OCI-LY3 (cell line): ENCODE results near the gene LYPD1.

Experiments
- H2AFZ ChIP-seq: fragments of 200-600, 300-600 bp; shearing (Covaris generic); 2 replicates; pipeline ENCODE4 v1.6.0; 2014; ENCODE audit warnings: antibody characterized with exemption, low read depth, low read length
- H3K27ac ChIP-seq: fragments of 200-600, 300-600 bp; sonication (generic); 2 replicates; pipeline ENCODE4 v1.5.1; 2014; ENCODE audit warnings: mild to moderate bottlenecking, low read length, moderate library complexity, mixed read lengths
- H3K27me3 ChIP-seq: fragments of 200-600, 300-600 bp; sonication (generic); 2 replicates; pipeline ENCODE4 v1.6.1; 2014; ENCODE audit warnings: low read depth, low read length, mixed read lengths
- H3K36me3 ChIP-seq: fragments of 200-600, 300-600 bp; sonication (generic); replicated peaks from 2 replicates; pipeline ENCODE3; 2014; ENCODE audit warnings: low read depth, low read length, mixed read lengths
- H3K4me1 ChIP-seq: fragments of 300-600, 200-600 bp; sonication (generic); 2 replicates; pipeline ENCODE4 v1.6.1; 2014; ENCODE audit warnings: low read length, mixed read lengths
- H3K4me2 ChIP-seq: fragments of 200-600, 300-600 bp; sonication (generic); 2 replicates; pipeline ENCODE4 v1.6.1; 2014; ENCODE audit warnings: low read length, mixed read lengths
- H3K4me3 ChIP-seq: fragments of 300-600, 200-600 bp; sonication (generic); 2 replicates; pipeline ENCODE4 v1.5.1; 2014; ENCODE audit warnings: antibody characterized with exemption, mild to moderate bottlenecking, low read length, moderate library complexity
- H3K79me2 ChIP-seq: fragments of 300-600, 200-600 bp; shearing (Covaris generic); 2 replicates; pipeline ENCODE4 v1.6.1; 2014; ENCODE audit warnings: mild to moderate bottlenecking, low read length, mixed read lengths
- H3K9ac ChIP-seq: fragments of 300-600, 200-600 bp; shearing (Covaris generic); 2 replicates; pipeline ENCODE4 v1.6.0; 2014; ENCODE audit warnings: mild to moderate bottlenecking, low read length, moderate library complexity
- H3K9me3 ChIP-seq: fragments of 200-600, 300-600 bp; shearing (Covaris generic); 2 replicates; pipeline ENCODE4 v1.6.1; 2014; ENCODE audit warnings: low read length, mixed read lengths; ENCODE audit not compliant: insufficient read depth
- H4K20me1 ChIP-seq: fragments of 200-600, 300-600 bp; sonication (generic); 2 replicates; pipeline ENCODE4 v1.6.1; 2016; ENCODE audit warnings: low read length, mixed read lengths; ENCODE audit not compliant: insufficient read depth
- CTCF ChIP-seq: fragments of 200-600, 300-600 bp; sonication (generic); IDR thresholded peaks from 2 replicates; pipeline ENCODE4 v1.5.1; 2014; ENCODE audit warnings: antibody characterized with exemption, low read length, low read depth
- EZH2phosphoT487 ChIP-seq: fragments of 200-600 bp; shearing (Covaris generic); IDR thresholded peaks from 2 replicates; pipeline ENCODE4 v1.6.1; 2018; ENCODE audit warnings: antibody characterized with exemption, mixed run types, low read depth

Gene LYPD1

DNA sequence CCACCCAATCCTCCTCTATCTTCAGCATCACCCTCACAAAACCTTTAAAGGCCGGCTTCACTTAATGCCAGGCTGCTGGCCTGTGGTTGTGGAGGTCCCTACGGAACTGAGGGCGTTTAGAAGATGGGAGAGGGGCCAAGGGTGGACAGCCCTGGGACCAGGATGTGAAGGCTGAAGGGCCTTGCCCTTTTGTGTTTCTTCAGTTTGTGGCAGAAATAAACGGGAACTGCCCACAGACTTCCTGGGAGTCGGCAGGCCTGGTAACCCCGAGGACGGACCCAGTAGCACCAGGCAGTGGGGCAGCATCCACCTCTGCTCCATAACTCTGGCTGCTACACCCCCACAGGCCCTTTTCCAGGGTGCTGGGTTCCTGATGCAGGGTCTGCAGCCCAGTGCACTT is 51.3 kb downstream of the LYPD1 start:
- H3K9me3 ChIP-seq: no peaks in the 10 kb centered on the region
- H3K79me2 ChIP-seq: no peaks in the 10 kb centered on the region
- no peak overlapping the region for H2AFZ ChIP-seq
- no peaks in the 10 kb centered on the region for H4K20me1 ChIP-seq
- no peak overlapping the region for H3K9ac ChIP-seq
- TF ChIP-seq EZH2phosphoT487 (no peak), CTCF (no peak)
- no peaks in the 10 kb centered on the region for H3K4me1 ChIP-seq
- no peaks in the 10 kb centered on the region for H3K27me3 ChIP-seq
- no peak overlapping the region for H3K4me3 ChIP-seq
- H3K4me2 ChIP-seq: no peak overlapping the region
- H3K36me3 ChIP-seq: no peaks in the 10 kb centered on the region
- H3K27ac ChIP-seq: no peak overlapping the region

- Histone ChIP-seq H3K27ac (no peak overlapping the region), H2AFZ (no peak overlapping the region), H4K20me1 (no peaks in the 10 kb centered on the region), H3K4me3 (no peak overlapping the region), H3K79me2 (no peaks in the 10 kb centered on the region), H3K36me3 (no peaks in the 10 kb centered on the region), H3K9me3 (no peaks in the 10 kb centered on the region), H3K4me2 (no peak overlapping the region), H3K27me3 (no peaks in the 10 kb centered on the region), H3K4me1 (no peaks in the 10 kb centered on the region), H3K9ac (no peak overlapping the region)
- TF ChIP-seq EZH2phosphoT487: no peak
- no peak for TF ChIP-seq CTCF
These were observed 52.0 kb downstream of the LYPD1 start for GRCh38 chr2:132617989-132618388.

DNA sequence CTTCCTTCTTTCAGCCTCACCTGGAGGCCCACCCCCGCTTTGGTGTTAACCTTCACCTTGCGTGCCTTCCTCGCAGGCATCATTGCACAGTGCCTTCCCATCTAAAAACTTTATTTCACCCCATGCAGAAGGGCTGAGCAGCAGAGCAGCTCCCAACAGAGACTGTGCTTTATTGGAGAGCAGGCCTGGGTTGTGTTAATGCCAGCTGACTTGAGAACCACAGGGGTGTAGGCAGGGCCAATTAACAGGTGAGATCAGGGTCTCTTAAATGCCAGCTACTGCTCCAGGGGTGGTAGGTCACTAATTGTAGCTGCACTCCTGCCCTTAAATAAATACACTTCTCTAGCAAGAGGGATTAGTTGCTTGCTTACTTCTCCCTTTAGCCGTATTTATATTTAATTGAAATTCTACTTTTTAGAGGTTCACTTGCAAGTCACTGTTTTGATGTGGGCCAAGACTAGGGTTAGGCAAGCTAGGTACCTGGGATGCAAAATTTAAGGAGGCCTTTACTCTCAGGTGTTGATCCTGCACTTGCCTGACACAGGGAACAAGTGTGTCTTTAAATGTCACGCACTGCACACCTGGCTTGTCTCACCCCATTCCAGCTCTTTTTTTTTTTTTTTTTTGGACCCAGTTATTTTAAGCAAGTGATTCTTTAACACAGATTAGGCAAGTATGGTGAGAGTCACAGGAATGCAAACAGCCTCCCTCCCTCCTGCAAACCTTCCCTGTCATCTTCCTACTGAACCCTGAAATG is 54.5 kb downstream of the LYPD1 start:
- Histone ChIP-seq H3K4me2 (no peak overlapping the region), H4K20me1 (no peaks in the 10 kb centered on the region), H3K4me3 (no peak overlapping the region), H3K4me1 (no peaks in the 10 kb centered on the region), H3K27me3 (no peaks in the 10 kb centered on the region), H3K36me3 (no peaks in the 10 kb centered on the region), H3K9me3 (no peaks in the 10 kb centered on the region), H3K9ac (no peak overlapping the region), H2AFZ (no peak overlapping the region), H3K27ac (no peak overlapping the region), H3K79me2 (no peaks in the 10 kb centered on the region)
- TF ChIP-seq CTCF: no peak
- TF ChIP-seq EZH2phosphoT487: no peak

GRCh38 chr2:132611719-132612118 is 58.3 kb downstream of the LYPD1 start:
- H3K27me3 ChIP-seq: no peaks in the 10 kb centered on the region
- no peaks in the 10 kb centered on the region for H3K4me1 ChIP-seq
- H3K4me2 ChIP-seq: no peak overlapping the region
- H2AFZ ChIP-seq: no peak overlapping the region
- H3K36me3 ChIP-seq: no peaks in the 10 kb centered on the region
- no peak for TF ChIP-seq EZH2phosphoT487
- TF ChIP-seq CTCF: no peak
- H3K9ac ChIP-seq: no peak overlapping the region
- H3K9me3 ChIP-seq: no peaks in the 10 kb centered on the region
- H4K20me1 ChIP-seq: no peaks in the 10 kb centered on the region
- no peaks in the 10 kb centered on the region for H3K79me2 ChIP-seq
- no peak overlapping the region for H3K4me3 ChIP-seq
- H3K27ac ChIP-seq: no peak overlapping the region
